GM18517 (cell line): ENCODE measurements around the gene OSBP2.

Source experiments
- ATAC-seq: cut with Tn5 transposase; IDR thresholded peaks from one replicate; pipeline ENCODE4 v1.9.1; 2021; ENCODE audit warnings: mild to moderate bottlenecking, moderate library complexity; ENCODE audit not compliant: unreplicated experiment

OSBP2 gene

DNA sequence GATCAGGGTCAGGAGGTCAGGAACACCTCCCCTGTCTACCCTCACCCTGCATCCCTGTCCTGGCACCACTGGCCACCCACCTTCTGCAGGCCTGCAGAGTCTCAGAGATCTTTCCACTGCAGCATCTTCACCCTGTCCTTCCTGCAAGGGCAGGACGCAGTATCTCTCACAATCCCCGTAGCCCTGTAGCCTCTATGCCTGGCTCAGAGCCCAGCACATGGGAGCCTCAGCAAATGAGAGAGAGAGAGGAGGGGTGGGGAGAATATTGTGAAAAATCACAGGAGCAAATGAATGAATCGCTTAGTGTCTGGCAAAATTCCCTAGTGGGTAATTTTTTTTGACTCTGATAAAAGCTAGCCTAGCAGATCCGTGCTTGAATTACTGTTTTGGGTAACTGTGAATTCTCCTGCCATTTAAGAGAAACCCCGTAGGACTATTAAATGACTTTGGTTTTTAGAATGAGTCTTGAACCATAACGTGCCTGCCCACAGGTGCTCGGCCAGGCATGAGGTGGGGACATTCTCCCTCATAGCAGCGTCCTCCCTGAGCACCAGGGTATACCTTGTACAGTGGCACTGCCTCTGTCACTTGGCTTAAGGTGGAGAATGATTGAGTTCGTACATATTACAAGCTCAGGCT is 182.4 kb downstream of the OSBP2 start:
- ATAC-seq = no peak

DNA sequence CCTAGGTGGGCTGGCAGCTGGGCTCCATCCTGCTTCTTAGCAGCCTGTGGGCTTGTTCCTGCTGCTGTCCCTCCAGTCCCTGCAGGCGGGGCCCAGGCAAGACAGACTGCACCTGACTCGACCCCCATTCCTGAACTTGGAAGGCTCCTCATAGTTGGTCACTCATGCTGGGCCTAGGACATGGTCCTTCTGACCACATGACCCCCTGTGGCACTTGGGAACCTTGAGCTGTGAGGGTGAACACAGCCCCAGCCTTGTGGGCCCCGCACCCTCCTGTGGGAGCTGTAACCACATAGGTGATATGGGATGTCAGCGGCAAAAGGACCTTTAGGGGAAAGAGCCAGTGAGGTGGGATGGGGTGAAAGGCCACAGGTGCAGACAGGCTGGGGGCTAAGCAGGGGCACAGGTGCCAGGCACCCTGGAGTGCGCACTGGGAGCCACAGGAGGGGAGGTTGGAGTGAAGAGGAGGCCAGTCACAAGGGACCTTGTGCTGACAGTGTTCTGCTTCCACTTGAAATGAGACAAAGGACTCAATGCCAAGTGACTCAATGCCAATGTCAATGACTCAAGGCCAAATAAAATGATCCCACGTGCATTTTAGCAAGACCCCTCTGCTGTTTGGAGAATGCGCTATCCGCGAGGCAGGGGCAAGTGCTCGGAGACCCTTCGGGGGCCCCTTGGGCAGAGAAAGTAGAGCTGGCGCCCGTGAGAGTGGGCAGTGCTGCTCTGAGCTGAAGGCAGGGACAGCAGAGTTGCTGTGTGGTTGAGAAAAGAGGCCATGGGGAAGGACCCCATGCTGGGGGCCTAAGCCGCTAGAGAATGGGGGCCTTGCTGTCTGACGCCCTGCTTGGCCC is 183.2 kb downstream of the OSBP2 start:
- ATAC-seq = no peak

DNA sequence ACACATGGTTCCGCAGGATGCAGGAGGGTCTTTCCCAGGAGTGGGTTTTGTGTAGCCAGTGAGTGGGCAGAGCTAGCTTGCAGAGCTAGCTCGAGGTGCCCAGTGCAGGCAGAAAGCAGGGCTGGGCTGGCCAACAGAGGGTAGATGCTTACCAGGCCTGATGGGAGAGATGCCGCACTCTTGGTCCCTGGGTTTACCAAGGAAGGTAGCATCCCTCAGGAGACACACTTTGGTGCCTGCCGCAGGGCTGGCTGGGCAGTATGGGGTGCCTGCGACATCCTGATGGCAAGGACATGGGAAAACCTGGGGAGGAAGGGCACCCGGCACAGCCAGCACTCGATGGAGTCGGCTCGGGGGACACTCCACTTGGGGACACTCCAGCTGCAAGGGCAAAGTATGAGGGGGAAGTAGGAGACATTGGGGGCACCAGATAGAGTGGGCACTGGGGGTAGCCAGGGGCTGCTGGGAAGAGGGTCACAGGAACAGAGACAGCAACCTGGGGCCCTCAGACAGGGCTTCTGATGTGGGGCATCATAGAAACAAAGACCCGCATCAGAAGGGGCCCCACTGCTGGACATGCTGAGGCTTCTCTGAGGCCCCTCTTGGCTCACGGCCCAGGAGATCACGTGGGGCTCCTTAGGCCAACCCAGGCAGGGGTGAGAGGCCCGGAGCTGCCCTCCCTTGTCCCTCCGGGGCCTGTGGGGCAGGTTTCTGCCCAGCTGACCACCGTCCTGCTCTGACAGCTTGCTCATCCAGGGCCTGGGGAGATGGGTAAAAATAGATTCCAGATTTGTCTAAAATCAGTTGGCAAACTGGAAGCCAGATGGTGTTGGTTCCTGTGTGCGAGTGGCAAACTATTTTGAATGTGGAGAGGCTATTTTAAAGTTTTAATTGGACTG is 184.1 kb downstream of the OSBP2 start:
- ATAC-seq = no peak

DNA sequence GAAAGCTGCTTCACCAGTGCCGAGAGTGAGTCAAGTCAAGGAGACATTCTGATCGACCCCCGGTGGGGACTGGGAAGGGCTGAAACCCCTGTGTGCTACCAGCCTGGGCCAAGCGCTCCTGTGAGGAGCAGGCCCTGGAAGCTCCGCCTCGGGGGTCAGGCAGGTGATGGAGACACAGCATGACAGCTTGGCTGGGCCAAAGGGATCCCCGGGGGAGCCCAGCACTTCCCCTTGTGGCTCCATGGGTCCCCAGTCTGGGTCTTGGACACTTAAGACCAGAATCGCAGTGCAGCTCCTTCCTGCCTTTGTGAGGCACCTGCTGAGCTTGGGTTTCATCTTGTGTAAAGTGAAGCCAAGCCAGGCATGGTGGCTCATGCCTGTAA is 184.7 kb downstream of the OSBP2 start:
- no peak for ATAC-seq

DNA sequence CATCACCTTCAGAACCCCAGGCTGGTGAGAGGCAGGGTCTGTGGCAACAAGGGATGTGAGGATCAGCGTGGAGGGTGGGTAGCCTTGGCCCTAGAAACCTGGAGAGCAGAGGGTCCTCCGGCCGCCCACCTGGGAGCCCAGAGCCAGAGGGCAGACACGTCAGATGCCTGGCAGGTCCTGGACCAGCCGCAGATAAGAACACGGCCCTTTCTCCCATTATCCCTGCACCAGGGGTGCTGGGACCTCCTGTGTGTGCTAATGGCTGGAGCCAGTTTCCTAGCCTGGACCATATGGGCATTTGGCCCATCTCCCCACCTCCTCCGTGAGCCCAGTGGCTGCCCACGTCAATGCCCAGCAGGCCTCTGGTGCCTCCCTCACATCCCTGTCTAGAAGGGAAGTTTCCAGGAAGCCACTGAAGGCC is 185.5 kb downstream of the OSBP2 start:
- ATAC-seq = no peak

DNA sequence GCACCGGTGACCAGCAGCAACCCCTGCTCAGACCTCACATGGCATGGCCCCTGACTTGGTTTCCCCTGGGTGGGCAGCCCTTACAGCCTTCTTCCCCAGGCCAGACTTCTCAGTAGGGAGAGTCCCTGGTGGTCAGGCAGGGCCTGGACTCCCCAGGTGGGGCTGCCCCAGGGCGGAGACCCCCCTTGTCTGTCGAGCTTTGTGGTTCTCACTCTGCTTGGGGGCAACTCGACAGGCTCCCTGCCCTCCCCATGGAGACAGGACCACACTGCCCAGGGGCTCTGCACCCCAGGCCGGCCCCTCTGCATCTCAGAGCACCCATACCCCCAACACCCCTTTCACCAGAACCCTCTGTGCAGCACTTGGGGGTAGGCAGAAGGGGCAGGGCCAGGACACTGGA is 186.2 kb downstream of the OSBP2 start:
- no peak for ATAC-seq

DNA sequence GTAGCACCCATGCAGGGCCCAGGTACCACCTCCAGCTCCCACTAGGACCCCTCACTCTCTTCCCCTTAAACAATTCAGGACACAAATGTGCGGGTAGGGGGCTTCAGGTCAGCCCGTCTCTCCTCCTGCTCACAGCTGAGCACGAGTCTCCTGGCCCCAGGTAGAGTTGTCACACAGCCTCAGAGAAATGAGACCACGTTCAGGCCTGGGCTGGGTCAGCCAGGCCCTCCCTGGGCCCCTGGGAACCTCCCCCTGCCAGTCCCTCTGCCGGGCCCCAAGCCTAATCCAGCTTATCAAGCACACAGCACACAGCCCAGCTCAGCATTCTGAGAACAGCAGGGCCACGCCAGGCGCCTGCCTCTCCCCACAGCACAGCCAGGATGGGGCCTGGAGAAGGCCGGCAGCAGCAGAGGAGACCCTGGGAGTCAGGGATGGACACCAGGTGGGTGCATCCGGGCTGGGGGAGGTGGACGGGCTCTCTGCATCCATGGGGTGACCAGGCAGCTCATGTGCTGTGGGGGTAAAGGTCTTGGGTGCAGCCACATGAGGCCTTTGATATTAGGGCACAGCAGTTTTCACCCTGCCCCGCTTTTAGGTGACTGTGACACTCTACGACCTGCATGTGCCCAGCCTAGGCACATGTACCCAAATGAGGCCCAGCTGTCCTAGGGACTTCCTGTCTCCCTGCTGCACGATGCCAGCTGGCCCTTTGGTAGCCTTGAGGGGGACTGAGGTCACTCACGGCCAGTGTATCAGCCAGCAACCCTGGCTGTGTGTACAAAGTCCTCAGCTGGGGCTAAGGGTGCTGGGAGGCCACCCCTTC is 186.9 kb downstream of the OSBP2 start:
- ATAC-seq = no peak

DNA sequence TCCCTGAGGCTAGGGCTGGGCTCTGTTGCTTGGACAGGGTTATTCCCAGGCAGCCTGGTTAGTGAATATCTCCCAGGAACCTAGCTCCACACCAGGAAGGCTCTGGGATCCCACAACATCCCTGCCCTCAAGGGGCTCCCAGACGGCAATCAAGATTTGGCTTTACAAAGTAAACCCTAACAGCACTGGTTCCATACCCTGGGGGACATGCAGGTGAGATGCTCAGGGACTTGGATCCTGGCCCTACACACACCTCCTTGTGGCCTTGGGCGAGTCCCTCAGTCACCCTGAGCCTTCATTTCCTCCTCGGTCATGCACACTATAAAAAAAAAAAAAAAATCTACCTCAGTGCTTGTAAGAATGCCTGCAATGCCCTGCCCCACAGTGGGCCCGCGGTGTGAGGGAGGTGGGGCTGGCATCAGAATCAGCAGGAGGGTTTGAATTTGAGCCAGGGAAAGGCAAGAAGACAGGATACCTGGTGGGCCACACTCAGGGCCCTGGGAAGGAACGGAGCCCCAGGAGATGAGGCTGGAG is 187.6 kb downstream of the OSBP2 start:
- no peak for ATAC-seq

DNA sequence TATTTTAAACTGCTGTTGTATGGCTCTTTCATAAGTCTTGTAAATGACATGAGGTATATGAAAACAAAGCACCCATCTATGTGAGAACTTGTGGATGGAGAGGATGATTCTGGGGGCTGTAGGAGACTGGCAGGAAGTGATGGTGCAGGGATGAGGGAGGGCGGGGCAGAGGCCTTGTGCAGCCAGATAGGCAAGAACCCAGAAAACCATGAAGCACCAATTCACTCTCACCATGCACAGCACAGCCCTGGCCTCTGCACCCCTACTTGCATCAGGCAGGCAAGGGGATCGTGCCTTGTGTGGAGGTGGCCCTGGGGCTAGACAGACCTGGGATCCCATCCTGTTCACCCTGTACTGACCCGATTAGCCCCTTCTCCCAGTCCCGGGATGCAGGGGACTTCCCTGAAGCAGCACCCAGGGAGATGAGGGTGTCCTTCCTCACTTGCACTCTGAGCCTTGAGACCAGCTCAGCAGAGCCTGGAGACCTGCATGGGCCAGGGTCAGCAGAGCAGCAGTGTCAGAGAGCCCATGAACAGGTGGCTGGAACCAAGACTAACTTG is 188.4 kb downstream of the OSBP2 start:
- ATAC-seq = no peak

DNA sequence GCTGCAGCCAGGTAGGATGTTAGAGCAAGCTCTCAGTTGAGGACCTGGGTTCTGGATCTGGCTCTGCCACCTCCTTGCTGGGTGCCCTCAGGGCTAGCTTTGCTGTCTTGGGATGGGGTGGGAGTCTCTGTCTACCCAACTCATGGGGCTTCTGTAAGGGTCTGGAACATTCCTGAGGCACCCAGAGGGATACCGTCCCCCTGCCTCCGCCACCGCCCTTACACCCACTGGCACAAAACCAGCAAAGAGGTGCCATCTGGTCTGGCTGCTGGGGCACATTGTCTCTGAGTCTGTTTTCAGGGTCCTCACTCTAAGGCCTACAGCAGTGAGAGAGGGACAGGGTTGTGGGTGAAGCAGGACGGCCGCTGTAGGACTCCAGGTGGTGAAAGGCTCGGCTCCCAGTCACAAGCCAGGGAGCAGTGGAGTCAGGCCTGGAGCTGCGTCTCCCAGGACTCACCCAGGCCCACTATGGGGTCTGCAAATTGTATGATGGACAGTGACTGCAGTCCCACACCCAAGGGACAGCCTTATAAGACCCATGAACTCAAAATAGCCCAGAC is 189.0 kb downstream of the OSBP2 start:
- ATAC-seq = no peak

DNA sequence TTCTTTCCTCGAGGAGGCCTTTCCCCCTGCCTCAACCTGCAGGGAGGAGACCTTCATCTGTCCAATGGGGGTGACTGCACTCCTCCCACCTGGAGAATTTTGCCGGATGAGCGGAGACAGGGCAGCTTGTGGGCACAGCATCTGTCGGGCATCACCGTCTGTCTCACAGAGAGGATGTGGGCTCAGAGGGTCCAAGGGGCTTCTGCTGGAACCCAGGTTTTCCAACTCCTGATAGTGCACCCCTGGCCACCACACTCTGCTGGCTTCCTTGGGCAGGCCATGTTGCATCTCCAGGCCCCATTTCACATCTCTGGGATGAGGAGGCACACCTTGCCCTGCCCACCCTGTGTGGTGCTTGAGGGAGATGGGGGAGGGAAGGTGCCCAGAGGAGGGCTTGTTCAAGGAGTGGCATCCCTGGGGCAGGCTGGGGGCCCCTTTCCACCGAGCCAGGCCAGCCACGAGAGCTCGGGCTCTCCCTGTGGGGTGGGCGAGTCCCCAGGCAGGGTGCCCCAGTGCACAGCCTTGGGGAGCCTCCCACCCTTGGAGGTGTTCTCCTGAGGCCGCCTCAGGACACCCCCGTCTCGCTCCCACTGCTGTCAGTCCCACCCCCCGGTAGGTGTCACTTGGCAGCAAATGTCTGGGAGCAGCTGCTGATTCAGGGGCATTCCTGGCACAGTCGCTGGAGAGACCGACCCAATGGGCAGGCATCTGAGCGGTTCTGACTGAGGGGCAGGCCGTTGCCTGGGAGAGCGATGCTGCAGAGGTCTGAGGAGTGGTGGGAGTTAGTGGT is 189.7 kb downstream of the OSBP2 start:
- no peak for ATAC-seq

DNA sequence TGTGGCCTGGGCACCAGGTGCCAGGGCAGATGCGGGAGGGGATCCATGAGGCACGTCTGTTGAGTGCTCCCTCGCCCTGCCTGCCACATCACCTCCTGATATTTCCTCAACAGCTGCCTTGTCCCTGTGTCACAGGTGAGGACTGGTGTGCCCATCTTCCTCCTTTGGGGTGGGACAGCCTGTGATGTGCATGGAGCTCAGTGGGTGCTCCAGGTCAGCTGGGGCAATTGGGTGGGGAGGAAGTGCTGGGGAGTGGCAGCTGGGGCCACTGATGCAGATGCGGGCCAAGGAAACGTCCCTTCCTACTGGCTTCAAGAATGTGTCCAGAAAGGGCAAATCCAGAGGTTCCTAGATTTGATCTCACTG is 190.3 kb downstream of the OSBP2 start:
- no peak for ATAC-seq

DNA sequence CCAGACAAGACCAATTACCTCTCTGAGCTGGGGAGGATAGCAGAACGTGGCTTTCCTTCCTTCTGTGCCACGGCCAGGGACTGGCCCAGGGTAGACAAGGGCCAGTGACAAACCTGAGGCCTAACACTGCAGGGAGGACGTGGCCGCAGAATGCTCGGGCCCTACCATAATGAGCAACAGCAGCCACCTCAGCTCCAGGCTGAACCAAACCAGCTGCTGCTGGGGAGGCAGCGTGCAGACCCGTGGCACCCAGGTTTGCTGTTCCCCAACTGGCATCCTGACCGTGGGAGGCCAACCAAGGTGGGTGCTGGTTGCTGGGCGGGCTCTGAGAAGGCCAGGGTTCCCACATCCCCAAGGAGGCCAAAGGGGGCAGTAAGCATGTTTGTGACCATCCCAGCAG is 190.9 kb downstream of the OSBP2 start:
- ATAC-seq = no peak

DNA sequence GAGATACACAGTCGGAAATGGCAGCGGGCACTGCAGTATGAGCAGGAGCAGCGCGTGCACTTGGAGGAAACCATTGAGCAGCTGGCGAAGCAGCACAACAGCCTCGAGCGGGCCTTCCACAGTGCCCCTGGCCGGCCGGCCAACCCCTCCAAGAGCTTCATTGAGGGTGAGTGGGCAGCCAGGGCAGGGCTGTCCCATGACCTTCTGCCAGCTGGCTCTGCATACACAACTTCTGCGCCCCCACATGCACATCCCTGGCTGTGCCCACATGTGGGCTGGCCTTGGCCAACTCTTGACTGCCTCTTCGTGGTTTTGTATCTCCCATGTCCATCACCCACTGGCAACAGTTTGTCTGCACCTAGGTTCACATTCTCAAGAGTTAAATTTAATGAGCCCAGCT is 192.8 kb downstream of the OSBP2 start:
- no peak for ATAC-seq

DNA sequence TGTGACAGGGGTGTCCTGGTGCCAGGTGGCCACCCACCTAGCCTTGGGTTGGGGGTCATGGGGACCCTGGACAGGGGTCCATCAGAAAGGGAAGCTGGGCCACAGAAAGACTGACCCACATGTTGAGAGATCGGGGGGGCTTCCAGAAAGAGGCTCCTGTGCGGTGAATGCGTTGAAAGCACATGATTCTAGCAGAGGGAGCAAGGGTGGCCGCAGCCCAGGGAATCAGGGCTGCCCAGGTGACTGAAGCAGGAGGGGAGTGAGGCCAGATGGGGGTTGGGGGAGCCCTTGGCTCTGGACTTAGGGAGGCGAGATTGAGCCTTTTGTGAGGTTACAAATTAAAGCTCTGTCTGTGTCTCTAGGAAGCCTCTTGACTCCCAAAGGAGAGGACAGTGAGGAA is 193.2 kb downstream of the OSBP2 start:
- ATAC-seq = no peak

DNA sequence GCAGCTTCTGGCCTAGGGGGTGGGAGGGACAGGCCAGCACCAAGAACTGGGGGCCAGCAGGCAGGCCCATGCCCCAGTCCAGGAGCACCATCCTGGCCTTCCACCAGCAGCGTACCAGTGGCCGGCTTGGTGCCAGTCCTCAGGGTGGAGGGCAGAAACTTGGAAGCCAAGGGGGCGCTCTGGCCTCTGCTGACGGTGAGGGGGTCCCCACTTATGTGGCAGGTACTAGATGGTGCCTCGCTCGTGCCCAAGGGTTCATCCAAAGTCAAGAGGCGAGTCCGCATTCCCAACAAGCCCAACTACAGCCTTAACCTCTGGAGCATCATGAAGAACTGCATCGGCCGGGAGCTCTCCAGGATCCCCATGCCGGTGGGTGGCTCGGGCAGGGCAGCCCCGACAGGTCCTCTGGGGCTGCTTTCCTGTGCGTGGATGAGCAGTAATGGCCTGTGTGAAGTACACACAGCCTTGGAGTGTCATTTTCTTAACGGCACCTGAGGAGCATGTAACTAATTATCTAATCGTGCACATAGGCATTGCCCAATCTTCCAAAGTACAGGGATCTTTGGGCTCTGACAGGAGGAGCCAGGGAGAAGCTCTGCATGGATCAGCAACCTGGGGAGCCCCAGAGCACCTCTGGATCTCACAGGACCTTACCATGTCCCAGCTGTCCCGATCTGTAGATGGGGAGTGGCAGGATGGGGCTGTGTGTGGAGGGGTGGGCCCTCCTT is 194.8 kb downstream of the OSBP2 start:
- ATAC-seq = no peak

DNA sequence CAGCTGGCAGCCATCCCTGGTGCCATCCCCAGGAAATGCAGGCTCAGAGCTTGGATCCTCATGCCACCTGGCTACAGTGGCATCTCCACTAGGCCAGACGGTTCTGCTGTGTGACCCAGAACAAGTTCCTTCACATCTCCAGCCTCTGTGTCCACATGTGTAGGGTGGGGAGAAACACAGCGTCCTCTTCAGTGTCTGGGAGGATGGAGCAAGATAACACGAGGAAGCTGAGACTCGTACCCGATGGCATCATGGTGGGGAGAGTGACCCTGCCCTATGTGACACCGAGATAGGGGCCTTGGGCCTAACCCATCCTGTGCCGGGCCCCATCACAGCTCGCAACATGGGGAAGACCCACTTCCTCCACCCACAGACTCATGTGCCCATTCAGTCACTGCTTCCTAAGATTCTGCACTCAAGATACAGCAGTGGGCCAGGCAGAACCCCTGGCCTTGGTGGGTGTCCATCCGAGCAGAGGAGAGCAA is 195.4 kb downstream of the OSBP2 start:
- no peak for ATAC-seq
